Osteoblast (primary cell): ENCODE measurements around the gene NAV3. TPM values are rescaled to one million over a fixed set of nuclear protein-coding genes. Genes with fewer than 3 reads are reported as not detected.

Experiments used
- DNase-seq: peaks from one replicate; pipeline ENCODE4 v3.0.0; 2011; ENCODE audit warnings: low spot score, mixed read lengths; ENCODE audit not compliant: insufficient read length; ENCODE audit errors: missing footprints
- H2AFZ ChIP-seq: 2 replicates; pipeline ENCODE4 v1.6.0; 2011; ENCODE audit warnings: mild to moderate bottlenecking, low read length
- H3K27ac ChIP-seq: 2 replicates; pipeline ENCODE4 v1.5.1; 2011; ENCODE audit warnings: mild to moderate bottlenecking, low read depth, low read length, moderate library complexity
- H3K27me3 ChIP-seq: 2 replicates; pipeline ENCODE4 v1.6.0; 2012; ENCODE audit warnings: mild to moderate bottlenecking, control low read depth, inconsistent platforms, low read length, moderate library complexity; ENCODE audit not compliant: insufficient read depth
- H3K36me3 ChIP-seq: 2 replicates; pipeline ENCODE4 v1.5.1; 2011; ENCODE audit warnings: mild to moderate bottlenecking, low read length, control low read depth, moderate library complexity; ENCODE audit not compliant: insufficient read depth
- H3K4me1 ChIP-seq: 2 replicates; pipeline ENCODE4 v1.5.1; 2011; ENCODE audit warnings: mild to moderate bottlenecking, low read length, control low read depth, moderate library complexity; ENCODE audit not compliant: insufficient read depth
- H3K4me2 ChIP-seq: 2 replicates; pipeline ENCODE4 v1.6.0; 2011; ENCODE audit warnings: mild to moderate bottlenecking, low read length; ENCODE audit not compliant: insufficient read depth
- H3K4me3 ChIP-seq: fragments of 200-600 bp; sonication (generic); 3 replicates; pipeline ENCODE4 v1.5.1; 2012; ENCODE audit warnings: mild to moderate bottlenecking, low read length, inconsistent platforms; ENCODE audit not compliant: insufficient read depth
- H3K79me2 ChIP-seq: 2 replicates; pipeline ENCODE4 v1.6.0; 2012; ENCODE audit warnings: mild to moderate bottlenecking, low read length, control low read depth, inconsistent platforms; ENCODE audit not compliant: insufficient read depth
- H3K9me3 ChIP-seq: 2 replicates; pipeline ENCODE4 v1.5.1; 2011; ENCODE audit warnings: low read depth, low read length, control low read depth
- H4K20me1 ChIP-seq: 2 replicates; pipeline ENCODE4 v1.6.0; 2012; ENCODE audit warnings: mild to moderate bottlenecking, low read length, control low read depth; ENCODE audit not compliant: insufficient read depth
- total RNA-seq: library from RNA; depleted of rRNA; stranded (reverse); fragments of >200 nt; gene quantifications from 2 replicates; pipeline ENCODE4 v1.2.3, GENCODE V29; 2012
- TF ChIP-seq, protein P1 (sequence below): IDR thresholded peaks from 2 replicates; pipeline ENCODE4 v1.5.1; 2011; ENCODE audit warnings: mild to moderate bottlenecking, low read depth, low read length, moderate library complexity; ENCODE audit errors: extremely low read depth

The NAV3 gene
- total RNA-seq, 1 donor, result 84.7 TPM

DNA sequence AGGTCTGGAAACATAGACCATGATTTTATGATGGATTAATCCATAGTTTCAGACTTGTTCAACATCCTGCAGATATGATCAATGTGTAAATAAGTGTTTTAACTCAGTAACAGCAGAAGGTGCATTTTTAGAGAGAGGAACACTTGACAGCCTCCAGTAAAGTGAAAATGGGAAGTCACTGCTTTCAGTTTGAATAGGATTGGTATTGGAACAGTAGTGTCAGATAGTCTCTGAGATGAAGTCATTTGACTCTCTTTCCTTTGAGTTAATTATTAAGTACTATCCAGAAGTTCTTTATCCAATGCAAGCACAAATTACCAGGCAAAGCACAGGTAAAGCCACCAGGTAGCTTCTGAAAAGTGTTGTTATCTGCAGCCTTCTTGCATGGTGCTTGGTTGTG, 14.5 kb upstream of the NAV3 start:
- Histone ChIP-seq H3K36me3 (no peaks in the 10 kb centered on the region), H3K27ac (no peak overlapping the region), H3K4me3 (no peak overlapping the region), H3K27me3 (no peaks in the 10 kb centered on the region), H3K9me3 (no peaks in the 10 kb centered on the region), H3K4me1 (peaks cover 3% of the 10 kb centered on the region), H3K4me2 (no peak overlapping the region), H3K79me2 (no peaks in the 10 kb centered on the region), H4K20me1 (no peaks in the 10 kb centered on the region), H2AFZ (no peak overlapping the region)
- DNase-seq, result no peak
- TF ChIP-seq, protein P1, sequence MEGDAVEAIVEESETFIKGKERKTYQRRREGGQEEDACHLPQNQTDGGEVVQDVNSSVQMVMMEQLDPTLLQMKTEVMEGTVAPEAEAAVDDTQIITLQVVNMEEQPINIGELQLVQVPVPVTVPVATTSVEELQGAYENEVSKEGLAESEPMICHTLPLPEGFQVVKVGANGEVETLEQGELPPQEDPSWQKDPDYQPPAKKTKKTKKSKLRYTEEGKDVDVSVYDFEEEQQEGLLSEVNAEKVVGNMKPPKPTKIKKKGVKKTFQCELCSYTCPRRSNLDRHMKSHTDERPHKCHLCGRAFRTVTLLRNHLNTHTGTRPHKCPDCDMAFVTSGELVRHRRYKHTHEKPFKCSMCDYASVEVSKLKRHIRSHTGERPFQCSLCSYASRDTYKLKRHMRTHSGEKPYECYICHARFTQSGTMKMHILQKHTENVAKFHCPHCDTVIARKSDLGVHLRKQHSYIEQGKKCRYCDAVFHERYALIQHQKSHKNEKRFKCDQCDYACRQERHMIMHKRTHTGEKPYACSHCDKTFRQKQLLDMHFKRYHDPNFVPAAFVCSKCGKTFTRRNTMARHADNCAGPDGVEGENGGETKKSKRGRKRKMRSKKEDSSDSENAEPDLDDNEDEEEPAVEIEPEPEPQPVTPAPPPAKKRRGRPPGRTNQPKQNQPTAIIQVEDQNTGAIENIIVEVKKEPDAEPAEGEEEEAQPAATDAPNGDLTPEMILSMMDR, result no peak

- Histone ChIP-seq H3K4me2 (no peak overlapping the region), H3K79me2 (no peaks in the 10 kb centered on the region), H4K20me1 (no peaks in the 10 kb centered on the region), H2AFZ (no peak overlapping the region), H3K27me3 (no peaks in the 10 kb centered on the region), H3K27ac (no peak overlapping the region), H3K4me1 (peaks cover 3% of the 10 kb centered on the region), H3K4me3 (no peak overlapping the region), H3K36me3 (no peaks in the 10 kb centered on the region), H3K9me3 (no peaks in the 10 kb centered on the region)
- TF ChIP-seq, protein P1, result no peak
- DNase-seq, result peak; percentile 47
Measured at GRCh38 chr12:77817276-77817675, 13.4 kb upstream of the NAV3 start.

DNA sequence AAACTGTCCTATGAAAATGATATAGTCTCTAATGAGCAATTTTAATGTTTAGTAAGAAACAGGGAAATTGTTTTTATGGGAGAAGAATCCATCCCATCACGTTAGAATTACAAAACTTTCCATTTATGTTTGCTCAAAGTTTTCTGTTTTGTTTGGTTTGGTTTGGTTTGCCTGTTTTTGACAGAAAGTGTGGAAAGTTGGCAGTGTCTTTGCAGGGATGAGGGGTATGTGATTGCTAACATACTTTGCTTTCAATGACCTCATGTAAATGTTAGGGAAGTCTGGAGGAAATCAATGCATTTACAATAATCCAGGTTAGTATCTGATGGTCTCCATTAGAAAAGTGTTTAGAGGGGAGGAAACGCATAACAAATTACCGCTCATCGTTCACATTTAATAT, 12.3 kb upstream of the NAV3 start:
- Histone ChIP-seq H2AFZ (no peak overlapping the region), H3K9me3 (no peaks in the 10 kb centered on the region), H3K4me3 (no peak overlapping the region), H3K27me3 (no peaks in the 10 kb centered on the region), H3K36me3 (no peaks in the 10 kb centered on the region), H3K4me1 (peaks cover 3% of the 10 kb centered on the region), H3K79me2 (no peaks in the 10 kb centered on the region), H3K4me2 (no peak overlapping the region), H3K27ac (no peak overlapping the region), H4K20me1 (no peaks in the 10 kb centered on the region)
- DNase-seq, result no peak
- TF ChIP-seq, protein P1, result no peak

- no peaks in the 10 kb centered on the region for H4K20me1 ChIP-seq
- H3K9me3 ChIP-seq, result no peaks in the 10 kb centered on the region
- TF ChIP-seq, protein P1, result no peak
- no peak for DNase-seq
- H3K79me2 ChIP-seq, result no peaks in the 10 kb centered on the region
- H3K4me3 ChIP-seq, result no peak overlapping the region
- H3K4me2 ChIP-seq, result no peak overlapping the region
- no peaks in the 10 kb centered on the region for H3K27me3 ChIP-seq
- H3K27ac ChIP-seq, result no peak overlapping the region
- no peaks in the 10 kb centered on the region for H3K36me3 ChIP-seq
- no peaks in the 10 kb centered on the region for H3K4me1 ChIP-seq
- H2AFZ ChIP-seq, result no peak overlapping the region
Measured at GRCh38 chr12:77821699-77822203, 8.9 kb upstream of the NAV3 start.
